NCI-H82 treated with DMSO at 0.1 percent for 48 hours (cell line): ENCODE measurements around the gene PDCD10.

Source experiments
- DNase-seq: peaks from one replicate; lab custom pipeline; 2025; ENCODE audit not compliant: unreplicated experiment; lab: John Stamatoyannopoulos, UW

PDCD10 gene

DNA sequence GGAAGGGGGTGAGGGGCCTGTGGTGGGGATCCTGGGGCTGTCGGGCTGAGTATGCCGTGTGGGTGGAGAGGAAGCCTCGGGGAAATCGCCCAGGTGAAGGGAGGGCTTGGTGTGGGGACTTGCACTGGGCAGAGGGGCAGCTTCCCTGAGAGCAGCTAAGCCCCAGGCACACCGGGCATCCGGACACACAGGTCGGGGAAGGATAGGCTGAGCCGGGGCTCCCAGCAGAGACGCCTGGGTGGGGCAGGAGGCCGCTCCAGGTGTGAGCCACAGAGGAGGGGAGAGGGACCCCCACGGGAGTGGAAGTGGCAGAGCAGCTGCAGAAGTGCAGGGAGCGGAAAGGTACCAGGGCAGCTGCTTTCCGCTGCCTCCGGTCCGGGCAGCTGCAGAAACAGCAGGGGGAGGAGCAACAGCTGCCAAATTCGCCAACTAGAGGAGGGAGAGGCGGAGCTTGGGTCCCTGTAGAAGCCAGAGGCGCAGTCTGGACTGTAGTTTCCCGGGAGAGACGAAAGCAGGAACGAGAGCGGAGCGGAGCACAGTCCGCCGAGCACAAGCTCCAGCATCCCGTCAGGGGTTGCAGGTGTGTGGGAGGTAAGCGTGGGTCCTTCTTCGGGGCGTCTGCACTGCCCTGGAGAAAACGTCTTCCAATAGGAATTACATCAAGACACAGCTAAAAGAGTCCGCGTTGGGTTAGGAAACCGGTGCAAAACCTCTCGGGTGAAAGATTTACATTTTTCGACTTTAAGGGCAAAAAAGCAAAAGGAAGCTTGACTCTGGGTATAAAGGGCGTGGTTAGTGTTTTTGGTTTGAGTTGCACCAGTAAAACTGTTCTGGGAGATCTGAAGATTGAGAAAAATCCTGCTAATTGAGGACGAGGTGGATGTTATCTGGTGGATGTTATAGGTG is 794 bp upstream of the PDCD10 start, which contains the start of gene SERPINI1:
SERPINI1 (plus strand) TSS at position 489 of the 906 bp plus-strand sequence. CDS start 53,408 bp downstream, outside the sequence.
- DNase-seq: peak; percentile 93

DNA sequence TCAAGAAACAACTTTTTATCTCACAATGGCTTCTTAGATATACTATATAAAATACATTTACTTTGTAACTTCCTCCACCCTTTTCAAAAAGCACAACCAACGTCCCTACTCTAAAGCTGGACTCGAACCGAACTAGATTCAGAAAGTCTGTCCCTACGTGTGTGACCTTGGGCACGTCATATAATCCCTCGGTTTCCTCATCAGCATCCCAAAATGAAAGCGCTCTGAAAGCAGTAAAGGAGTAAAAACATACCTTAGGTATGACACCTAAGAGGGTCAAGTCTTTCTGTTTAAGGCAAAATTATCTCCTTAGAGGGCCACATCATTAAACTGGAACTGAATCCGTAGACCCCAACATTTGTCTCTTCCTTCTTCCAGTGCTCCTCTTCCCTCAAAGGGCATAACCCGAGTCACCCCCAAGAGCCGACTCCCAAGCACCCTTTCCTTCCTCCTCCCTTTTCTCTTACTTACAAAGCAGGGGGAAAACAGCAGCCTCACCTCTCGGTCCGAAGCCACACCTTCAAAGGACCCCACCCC is 663 bp downstream of the PDCD10 start:
- no peak for DNase-seq

DNA sequence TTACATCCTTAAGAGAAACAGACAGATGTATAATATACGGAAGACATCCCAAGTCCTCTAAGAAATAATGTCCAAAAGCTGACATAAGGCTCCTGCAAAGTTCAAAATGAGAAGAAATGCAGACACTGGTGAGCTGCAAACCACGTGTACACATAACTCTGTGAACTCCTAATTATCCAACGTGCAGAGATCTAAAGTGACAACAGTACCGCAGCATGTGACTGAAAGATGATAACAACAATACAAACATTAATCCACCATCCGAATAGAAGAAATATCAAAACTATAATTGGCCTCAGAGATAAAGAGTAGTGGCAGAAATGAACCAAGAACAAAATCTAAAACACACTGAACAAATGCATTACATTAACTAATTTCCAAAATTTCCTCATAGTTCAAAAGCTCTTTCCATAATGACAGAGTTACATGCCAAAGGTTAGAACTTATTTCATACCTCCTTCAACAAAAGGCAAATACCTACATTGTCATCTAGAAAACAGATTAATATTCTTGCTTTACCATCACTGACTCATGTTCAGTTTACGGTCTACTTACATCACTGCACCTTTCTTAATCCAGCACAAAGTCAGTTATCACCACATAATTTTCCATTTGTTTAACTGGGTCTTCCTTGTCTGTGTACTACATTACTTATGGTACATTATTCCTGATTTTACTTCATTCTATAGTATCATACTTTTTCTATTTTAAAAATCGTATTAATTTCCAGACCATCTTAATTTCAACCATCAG is 2.2 kb downstream of the PDCD10 start:
- DNase-seq: no peak

DNA sequence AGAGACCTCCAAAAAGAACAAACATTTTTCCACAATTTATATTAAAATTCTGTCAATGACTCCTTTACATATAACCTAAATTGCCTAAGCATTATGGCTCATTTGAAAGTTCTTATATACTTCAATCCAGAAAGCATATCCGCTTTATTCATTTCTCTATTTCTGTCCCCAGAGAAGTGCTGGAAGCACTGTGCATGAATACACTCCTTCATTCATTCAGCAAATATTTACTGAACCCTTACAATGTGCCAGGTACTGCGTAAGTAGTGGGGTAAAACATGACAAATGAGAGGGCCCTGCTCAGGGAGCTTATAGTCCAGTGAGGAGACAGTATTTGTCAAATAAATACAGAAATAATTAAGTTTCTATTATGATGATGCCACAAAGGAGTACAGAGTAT is 3.3 kb downstream of the PDCD10 start:
- DNase-seq: no peak

DNA sequence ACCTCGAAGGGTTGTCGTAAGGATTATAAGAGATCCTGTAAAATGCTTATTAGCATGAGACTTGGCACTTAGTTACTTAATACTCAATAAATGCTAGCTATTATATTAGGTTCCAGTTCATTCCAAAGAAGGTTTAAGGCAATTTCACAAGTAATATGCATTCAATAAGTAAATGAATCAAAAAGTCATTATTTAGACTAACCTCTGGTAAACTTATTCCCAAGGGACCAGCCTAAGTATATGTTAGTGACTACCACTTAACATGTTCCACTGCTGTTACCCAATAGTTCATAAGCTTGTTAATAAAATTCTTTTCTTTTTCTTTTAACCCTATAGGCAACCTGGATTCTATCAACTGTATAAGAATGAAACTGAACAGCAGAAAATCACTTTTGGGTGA is 5.1 kb downstream of the PDCD10 start:
- no peak for DNase-seq

DNA sequence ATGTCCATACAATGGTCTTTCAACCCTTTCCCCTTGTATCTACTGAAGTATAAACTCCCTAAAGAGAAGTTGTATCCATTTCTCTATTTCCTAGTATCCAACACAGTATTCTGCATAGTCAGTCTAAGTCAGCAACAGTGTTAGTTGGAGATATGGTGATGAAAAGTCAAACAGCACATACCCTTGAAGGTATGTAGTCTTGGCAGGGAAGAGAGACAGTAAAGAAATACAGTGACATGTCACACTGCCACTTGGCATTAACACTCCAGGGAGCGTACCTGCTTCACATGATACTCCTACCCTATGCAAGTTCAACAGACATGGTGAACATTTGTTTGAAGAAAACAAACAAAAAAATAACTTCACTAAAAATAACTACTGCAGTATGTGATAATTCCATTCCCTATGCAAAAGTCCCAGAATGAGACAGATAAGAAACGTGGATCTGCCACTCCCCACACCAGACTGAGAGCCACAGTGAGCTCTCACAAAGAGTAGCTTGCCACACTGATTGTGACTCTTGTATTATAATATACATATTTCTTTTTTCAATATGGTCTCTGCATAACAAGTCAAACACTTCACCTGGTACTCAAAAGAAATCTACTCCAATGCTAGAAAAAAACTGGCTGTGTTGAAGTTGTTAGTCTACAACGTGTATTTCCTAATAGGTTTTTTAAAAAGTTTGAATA is 5.9 kb downstream of the PDCD10 start:
- DNase-seq: no peak

DNA sequence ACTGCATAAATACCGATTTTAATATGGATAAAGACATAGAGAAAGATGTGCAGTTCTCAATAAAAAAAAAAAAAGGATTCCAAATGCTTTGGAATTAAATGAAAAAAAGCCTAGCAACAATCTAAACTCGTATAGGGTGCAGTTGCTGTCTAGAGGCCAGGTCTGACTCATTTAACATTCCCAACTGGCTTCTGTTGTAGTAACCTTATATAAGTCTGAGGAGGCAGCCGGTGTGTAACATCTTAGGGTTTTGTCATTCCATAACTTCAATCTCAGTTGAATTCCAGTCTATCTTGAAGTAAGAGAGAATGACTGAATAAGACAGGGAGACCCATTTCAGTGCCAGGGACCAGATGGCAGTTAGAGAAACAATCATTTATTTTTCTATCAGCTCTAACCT is 6.5 kb downstream of the PDCD10 start:
- no peak for DNase-seq

DNA sequence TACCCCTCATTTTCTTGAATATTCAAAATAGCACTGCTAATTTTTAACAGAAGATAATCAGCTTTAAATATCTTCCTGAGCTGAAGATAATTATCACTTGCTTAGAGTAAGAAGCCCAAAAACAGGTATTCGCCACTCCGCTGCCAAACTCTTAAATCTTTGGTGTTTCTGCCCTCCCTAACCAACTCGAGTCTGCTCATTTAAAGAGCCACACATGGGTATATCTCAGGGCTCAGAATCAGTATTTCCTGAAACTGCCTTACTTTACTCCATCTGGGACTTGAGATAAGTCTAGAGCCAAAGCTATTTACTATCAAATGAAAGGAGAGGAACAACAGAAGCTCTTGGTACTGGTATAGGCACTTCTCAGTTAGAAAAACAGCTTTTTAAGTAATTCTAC is 10.8 kb downstream of the PDCD10 start:
- no peak for DNase-seq

DNA sequence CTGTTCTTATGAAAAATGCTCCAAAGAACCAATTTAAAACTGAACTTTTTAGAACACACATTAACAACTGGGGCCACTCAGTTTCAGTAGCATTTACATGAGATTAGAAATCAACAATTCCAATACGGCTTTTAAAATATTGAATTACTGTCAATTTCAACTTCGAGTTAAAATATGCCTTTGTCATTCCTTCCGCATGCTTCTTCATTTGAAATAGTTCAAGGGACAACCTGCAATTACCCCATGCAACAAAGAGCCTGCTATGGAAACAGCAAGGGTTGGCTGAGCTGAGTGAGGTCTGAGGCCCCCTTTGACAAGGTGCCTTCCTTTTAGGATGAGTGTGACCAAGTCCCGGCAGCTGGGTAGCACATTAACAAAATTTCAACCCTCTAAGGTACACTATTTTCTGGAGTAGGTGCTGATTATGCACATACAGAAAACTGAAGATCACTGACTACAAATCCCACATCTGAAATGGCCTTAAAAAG is 11.6 kb downstream of the PDCD10 start:
- DNase-seq: no peak

DNA sequence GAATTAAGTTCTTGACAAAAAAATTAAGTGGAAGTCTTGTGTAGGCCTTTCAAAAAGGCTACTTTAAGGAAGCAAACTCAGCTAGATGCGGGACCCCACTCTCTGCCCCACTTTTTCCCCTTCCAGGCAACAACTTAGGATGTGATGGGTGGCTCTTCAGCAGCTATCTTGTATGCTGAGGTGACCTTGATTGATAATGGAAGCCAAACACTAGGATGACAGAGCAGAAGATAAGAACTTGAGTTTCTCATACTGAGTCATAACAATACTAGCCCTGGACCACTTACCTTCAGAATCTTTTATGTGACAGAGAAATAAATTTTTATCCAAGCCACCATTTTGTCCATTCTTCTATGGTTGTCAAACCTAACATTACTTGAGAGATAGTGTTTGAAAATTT is 16.1 kb downstream of the PDCD10 start:
- DNase-seq: no peak

DNA sequence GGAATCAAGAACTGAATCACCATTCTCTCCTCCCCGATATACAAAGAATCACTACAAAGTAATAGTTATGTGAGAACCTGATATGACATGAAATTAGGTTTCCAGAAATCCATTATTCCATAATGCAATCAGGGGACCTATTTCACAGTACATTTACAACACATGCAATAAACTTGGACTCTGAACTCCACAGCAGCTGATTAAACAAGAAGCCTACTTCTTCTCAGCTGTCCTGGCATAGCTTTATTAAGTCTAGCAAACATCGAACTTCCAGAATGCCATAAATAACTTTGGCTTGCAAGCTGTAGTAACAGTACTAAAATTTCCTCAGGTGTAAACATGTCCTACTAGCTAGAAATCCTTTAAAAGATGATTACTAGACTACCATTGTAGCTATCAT is 17.8 kb downstream of the PDCD10 start:
- DNase-seq: no peak

DNA sequence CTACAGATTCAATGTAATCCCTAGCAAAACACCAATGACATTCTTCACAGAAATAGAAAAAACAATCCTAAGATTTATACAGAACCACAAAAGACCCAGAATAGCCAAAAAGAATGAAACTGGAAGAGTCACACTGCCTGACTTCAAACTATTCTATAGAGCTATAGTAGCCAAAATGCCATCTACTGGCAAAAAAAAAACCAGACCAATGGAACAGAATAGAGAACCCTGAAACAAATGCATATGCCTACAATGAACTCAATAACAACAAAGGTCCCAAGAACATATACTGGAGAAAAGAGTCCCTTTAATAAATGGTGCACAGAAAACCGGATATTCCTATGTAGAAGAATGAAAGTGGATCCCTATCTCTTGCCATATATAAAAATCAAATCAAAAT is 19.8 kb downstream of the PDCD10 start:
- DNase-seq: no peak

DNA sequence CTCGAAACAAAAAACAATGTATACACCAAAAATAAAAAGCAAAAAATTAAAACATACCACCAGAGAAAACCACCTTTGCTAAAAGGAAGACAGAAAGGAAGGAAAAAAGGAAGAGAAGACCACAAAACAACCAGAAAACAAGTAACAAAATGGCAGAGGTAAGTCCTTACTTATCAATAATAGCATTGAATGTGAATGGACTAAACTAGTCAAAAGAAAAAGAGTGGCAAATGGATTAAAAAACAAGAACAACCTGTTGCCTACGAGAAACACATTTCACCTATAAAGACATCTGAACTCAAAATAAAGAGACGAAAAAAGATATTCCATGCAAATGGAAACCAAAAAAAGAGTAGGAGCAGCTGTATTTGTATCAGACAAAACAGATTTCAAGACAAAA is 22.2 kb downstream of the PDCD10 start:
- no peak for DNase-seq

DNA sequence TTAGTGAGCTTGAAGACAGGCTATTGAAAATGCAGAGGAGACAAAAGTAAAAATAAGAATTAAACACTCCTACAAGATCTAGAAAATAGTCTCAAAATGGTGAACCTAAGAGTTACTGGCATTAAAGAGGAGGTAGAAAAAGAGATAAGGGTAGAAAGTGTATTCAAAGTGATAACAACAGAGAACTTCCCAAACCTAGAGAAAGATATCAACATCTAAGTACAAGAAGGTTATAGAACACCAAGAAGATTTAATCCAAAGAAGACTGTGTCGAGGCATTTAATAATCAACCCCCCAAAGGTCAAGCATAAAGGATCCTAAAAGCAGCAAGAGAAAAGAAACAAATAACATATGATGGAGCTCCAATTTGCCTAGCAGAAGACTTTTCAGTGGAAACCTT is 23.3 kb downstream of the PDCD10 start:
- DNase-seq: no peak

DNA sequence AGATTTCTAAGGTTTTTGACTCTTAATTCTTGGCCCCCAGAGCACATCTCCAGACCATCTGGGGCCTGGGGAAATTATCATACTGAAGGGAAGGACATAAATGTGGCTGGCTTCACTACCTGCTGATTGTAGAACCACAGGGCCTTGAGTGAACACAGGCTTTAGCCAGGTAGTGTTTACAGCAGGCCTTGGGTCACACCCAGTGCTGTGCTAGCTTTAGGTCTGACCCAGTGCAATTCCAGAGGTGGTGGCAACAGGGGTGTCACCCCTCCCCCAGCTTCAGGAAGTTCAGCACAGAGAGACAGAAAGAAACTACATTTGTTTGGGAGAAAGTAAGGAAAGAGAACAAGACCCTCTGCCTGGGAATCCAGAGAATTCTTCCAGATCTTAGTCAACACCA is 24.1 kb downstream of the PDCD10 start:
- no peak for DNase-seq

DNA sequence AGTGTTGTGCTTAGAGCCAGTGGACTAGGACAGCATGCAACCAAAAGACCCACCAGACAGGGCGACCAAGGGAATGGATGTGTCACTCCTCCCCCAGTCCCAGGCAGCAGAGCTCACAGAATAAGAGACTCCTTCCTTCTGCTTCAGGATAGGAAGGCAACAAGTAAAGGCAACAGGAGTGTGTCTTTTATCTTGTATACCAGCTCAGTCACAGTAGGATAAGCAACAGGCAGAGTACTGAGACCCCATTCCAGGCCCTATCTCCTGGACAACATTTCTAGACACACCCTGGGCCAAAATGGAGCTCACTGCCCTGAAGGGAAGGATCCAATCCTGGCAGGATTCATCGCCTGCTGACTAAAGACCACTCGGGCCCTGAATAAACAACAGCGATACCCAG is 25.0 kb downstream of the PDCD10 start:
- no peak for DNase-seq

DNA sequence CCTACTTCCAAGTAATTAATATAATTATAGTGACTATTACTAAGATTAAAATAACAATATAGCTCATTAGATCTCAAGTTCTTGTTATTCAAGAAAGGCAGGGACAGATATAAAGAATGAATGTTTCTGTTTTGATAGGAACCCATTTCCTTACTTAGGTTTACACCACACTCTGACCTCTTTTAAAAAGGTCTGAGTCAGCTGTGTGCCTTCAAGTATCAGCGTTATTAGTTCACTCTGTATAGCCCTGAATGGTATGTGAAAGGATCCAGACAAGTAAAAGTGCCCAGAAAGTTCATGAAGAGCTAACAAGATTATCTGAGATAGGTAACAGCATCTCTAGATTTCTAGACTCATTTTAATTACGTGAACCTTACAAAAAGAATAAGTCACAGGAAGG is 28.9 kb downstream of the PDCD10 start:
- DNase-seq: no peak

DNA sequence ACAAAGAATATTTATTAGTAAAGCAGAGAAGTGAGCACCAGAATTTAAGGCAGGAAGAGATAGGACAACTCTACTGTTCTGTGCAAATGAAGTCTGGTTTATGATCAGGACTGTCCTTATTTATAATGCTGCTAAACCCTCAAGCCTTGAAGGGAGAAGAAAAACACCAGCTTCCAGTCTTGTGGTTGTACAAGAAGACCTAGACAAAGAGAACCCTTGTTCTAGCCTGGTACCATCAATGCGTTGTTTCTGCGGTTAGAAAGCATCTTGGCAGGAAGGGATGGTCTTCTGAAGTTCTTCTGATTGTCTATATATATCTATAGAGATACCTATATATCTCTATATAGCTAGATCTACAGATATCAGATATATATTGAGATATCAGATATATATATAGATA is 33.8 kb downstream of the PDCD10 start:
- DNase-seq: no peak

DNA sequence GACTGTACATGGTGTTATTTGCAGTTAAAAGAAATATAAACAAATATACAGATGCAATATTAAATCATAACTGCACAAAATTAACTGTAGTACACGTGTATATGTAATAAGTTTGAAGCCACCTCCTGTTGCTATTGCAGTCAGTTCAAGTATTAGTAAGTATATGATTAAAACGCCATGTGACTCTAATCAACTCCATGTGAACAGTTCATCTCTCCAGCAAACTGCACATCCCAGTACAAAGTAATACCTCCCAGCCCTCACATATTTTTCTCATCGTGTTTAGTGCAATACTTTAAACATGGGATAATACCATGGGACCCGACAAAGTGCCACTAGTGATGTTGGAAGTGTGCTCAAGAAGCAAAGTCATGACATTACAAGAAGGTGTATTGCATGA is 34.6 kb downstream of the PDCD10 start:
- DNase-seq: no peak

DNA sequence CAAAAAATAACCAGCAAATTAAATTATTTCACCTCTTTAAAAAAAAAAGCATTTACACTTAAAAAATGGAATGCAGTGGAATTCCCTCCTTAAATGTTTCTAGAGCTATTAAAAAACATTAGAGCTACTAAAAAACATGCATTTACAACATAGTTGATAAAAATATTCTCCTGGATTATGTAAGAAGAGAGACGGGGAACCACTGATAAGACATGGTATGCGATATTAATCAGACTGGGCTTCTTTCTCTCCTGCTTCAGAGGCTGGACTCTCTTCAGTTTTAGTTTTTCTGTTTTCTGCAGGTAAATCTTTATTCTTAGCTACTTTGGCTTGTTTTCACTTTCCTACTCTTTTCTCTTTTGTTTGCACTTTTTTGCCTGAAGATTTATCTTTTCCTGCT is 40.6 kb downstream of the PDCD10 start:
- DNase-seq: no peak

DNA sequence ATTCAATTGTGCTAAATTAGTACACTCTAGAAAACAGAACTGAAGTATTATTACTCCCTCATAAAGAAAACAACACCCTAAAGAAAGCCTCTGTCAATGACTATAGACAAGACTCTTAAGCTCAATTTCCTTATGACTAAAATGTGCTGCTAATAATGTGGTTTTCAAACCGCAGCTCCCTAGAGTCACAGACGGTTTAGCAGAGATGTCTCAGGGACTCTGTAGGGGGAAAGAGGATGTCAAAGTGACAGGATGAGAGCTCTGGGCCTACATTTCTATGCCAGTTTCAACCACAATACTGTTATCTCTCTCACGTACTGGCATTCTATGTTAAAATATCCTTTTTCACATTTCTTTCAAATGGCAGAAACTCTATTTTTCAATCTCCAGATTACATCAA is 43.3 kb downstream of the PDCD10 start:
- DNase-seq: no peak
